Measurements from ENCODE around the gene LCP2. TPM values are rescaled to one million over a fixed set of nuclear protein-coding genes. Genes with fewer than 3 reads are reported as not detected.

Gene LCP2
- total RNA-seq, 1 donor from 2014 or later, result 83.1 TPM

GRCh38 chr5:170270293-170271069, 27.1 kb downstream of the LCP2 start:
- Histone ChIP-seq H3K4me3 (no peak overlapping the region), H3K36me3 (peaks cover 45% of the 10 kb centered on the region), H3K4me1 (peaks cover 31% of the 10 kb centered on the region), H3K9me3 (no peaks in the 10 kb centered on the region), H3K27me3 (no peaks in the 10 kb centered on the region), H3K27ac (no peak overlapping the region)
- DNase-seq (no peak), ATAC-seq (no peak)
- intact Hi-C loops (cut with DNase I), result no loop called here
- TF ChIP-seq CTCF (IDR thresholded peaks at IDR 0.05), result no peak

DNA sequence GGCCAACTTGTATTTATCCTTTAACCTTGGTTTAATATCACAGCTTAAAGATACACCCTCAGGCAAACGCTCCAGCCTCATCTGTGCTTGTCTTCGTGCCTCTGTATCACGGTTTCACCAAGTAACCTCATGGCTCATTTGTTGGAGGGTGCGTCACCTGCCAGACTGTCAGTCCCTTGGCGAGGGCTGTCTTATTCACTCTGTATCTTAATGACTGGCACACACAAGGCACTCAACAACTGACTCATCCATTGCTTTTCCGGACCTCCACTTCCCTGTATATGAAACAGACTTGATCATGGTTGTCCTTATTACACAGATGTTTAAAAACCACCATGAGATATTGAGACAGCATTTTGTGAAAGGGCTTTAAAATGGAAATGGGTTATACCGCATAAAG, 28.0 kb downstream of the LCP2 start:
- H3K36me3 ChIP-seq, result peaks cover 43% of the 10 kb centered on the region
- ATAC-seq, result peak; percentile 24

DNA sequence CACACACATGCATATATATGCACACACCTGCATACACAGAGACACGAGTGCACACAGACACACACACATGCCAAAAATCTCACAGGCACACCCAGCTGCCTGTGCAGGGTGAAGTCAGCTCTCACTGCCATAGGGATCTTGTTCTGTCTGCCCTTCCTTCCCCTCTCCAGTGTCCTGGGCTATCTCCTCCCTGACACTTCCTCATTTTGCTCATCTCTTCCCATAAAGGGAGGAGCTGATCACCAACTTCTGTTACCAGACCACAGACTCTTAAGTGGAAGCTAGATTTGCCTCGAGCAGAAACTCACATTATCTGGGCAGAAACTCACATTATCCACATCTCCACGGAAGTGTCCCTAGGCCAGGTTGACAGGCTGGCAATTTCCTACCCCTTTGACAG, 28.7 kb downstream of the LCP2 start:
- peak; percentile 84 for ATAC-seq
- no peak for TF ChIP-seq CTCF (IDR thresholded peaks at IDR 0.05)
- Histone ChIP-seq H3K27me3 (no peaks in the 10 kb centered on the region), H3K9me3 (no peaks in the 10 kb centered on the region), H3K4me1 (peaks cover 26% of the 10 kb centered on the region), H3K27ac (peak overlapping the region; percentile 49), H3K4me3 (no peak overlapping the region), H3K36me3 (peaks cover 42% of the 10 kb centered on the region)
- DNase-seq, result no peak
- intact Hi-C loops (cut with DNase I), result loop anchor here (10.0 kb wide), 1 partner anchor 76 kb away; no protein-coding TSS in a partner anchor

More for the DNA sequence above, 28.0 kb downstream of the LCP2 start:
- no peak for DNase-seq
- intact Hi-C loops (cut with DNase I), result loop anchor here (10.0 kb wide), 1 partner anchor 75 kb away; no protein-coding TSS in a partner anchor
- Histone ChIP-seq H3K4me3 (no peak overlapping the region), H3K9me3 (no peaks in the 10 kb centered on the region), H3K27ac (peak overlapping the region; percentile 49), H3K4me1 (peaks cover 26% of the 10 kb centered on the region), H3K27me3 (no peaks in the 10 kb centered on the region)
- no peak for TF ChIP-seq CTCF (IDR thresholded peaks at IDR 0.05)

GRCh38 chr5:170268153-170268689, 29.4 kb downstream of the LCP2 start:
- no peak for ATAC-seq
- H3K27ac ChIP-seq, result peak overlapping the region; percentile 49

More at GRCh38 chr5:170268153-170268689, 29.4 kb downstream of the LCP2 start:
- DNase-seq, result no peak
- TF ChIP-seq CTCF (IDR thresholded peaks at IDR 0.05), result no peak
- Histone ChIP-seq H3K4me3 (peak overlapping the region; percentile 9), H3K36me3 (peaks cover 42% of the 10 kb centered on the region), H3K9me3 (no peaks in the 10 kb centered on the region), H3K4me1 (peaks cover 26% of the 10 kb centered on the region), H3K27me3 (no peaks in the 10 kb centered on the region)
- intact Hi-C loops (cut with DNase I), result loop anchor here (10.0 kb wide), 1 partner anchor 77 kb away; no protein-coding TSS in a partner anchor
